Activated CD4-positive, alpha-beta memory T cell treated with anti-CD3 and anti-CD28 coated beads for 36 hours (primary cell): ENCODE data around the gene PCBP4. TPM values are rescaled to one million over a fixed set of nuclear protein-coding genes. Genes with fewer than 3 reads are reported as not detected.
"Not testable (repeated sequence)": the region's sequence is repeated elsewhere in the genome, so short reads cannot be mapped to it uniquely, and the experiment has no call there.

ENCODE experiments used
- CTCF ChIA-PET: fragments of 350-600 bp; sonication (Branson Sonifier 250); formaldehyde crosslinking; loops from one replicate; lab custom pipeline; 2021; ENCODE audit warnings: antibody characterized with exemption, inconsistent platforms; lab: Charles Lee
- POLR2A ChIA-PET: fragments of 350-600 bp; sonication (Branson Sonifier 250); formaldehyde crosslinking; loops from one replicate; lab custom pipeline; 2021; ENCODE audit warnings: antibody characterized with exemption; lab: Charles Lee
- DNase-seq: peaks from one replicate; pipeline ENCODE4 v3.0.0-alpha.2; 2020
- H3K27ac Mint-ChIP-seq: one replicate; pipeline ENCODE4 v1.8.0; 2021; ENCODE audit warnings: mixed read lengths
- H3K27me3 Mint-ChIP-seq: one replicate; pipeline ENCODE4 v1.8.0; 2021; ENCODE audit warnings: mixed read lengths
- H3K36me3 Mint-ChIP-seq: one replicate; pipeline ENCODE4 v1.8.0; 2021; ENCODE audit warnings: mixed read lengths
- H3K4me1 Mint-ChIP-seq: one replicate; pipeline ENCODE4 v1.8.0; 2021; ENCODE audit warnings: low read depth, mixed read lengths
- H3K4me3 Mint-ChIP-seq: one replicate; pipeline ENCODE4 v1.8.0; 2021; ENCODE audit warnings: mild to moderate bottlenecking, mixed read lengths
- H3K9me3 Mint-ChIP-seq: one replicate; pipeline ENCODE4 v1.8.0; 2021; ENCODE audit warnings: mixed read lengths
- intact Hi-C: fragments of 100-400 bp; cut with micrococcal nuclease; formaldehyde crosslinking; loops from one replicate; pipeline ENCODE4 v1.15.1; 2023
- total RNA-seq, 2 experiments: library from RNA; stranded (reverse); gene quantifications; one replicate each; pipeline ENCODE4 v1.2.3, GENCODE V29; 2021

PCBP4 gene
- total RNA-seq, 2 experiments from 2014 or later, result 17.3 to 19.3 TPM

DNA sequence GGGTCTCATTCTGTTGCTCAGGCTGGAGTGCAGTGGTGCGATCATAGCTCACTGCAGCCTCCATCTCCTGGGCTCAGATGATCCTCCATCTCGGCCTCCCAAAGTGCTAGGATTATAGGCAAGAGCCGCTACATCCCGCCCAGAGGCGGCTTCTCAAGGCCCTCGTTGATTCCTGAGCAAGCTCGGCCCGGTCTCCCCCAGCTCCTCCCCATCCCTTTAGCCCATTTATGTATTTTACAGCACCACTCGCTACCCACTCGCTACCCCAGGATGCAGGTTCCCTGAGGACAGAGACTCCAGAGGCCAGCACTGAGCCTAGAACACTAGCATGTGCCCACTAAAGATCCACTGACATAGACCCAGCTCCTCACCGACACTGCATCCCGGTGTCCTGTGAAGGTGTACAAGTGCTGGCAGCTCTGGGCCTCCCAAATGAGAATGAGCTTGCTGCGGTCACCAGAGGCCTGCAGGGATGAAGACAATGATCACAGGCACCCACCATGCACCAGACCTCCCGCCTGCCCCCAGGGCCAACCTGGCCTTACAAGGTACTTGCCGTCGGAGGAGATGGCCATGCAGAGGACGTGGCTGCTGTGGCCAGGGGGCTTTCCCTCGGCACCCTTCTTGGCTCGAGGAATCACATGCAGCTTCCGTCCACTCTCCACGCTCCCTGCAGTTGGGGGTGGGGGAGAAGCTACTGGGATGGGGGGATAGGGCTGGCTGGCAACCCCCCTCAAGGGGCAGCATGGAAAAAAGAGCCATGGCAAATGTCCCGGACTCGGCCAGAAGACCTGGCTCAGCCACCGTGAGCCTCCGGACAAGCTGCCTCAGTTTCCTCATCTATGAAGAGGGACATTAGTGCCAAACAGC lies 31.1 kb downstream of the PCBP4 start:
- no peaks in the 10 kb centered on the region for H3K9me3 Mint-ChIP-seq
- intact Hi-C loops, result no loop called here
- peaks cover 20% of the 10 kb centered on the region for H3K4me1 Mint-ChIP-seq
- H3K27me3 Mint-ChIP-seq, result no peaks in the 10 kb centered on the region
- peaks cover 37% of the 10 kb centered on the region for H3K36me3 Mint-ChIP-seq
- DNase-seq, result no peak
- POLR2A ChIA-PET, result no interaction called here
- no peak overlapping the region for H3K27ac Mint-ChIP-seq
- H3K4me3 Mint-ChIP-seq, result no peak overlapping the region
- CTCF ChIA-PET, result interaction anchor here (0.6 to 1.2 kb wide), 2 partner anchors 207 to 254 kb away, joined by 3 read pairs; no protein-coding TSS in a partner anchor

DNA sequence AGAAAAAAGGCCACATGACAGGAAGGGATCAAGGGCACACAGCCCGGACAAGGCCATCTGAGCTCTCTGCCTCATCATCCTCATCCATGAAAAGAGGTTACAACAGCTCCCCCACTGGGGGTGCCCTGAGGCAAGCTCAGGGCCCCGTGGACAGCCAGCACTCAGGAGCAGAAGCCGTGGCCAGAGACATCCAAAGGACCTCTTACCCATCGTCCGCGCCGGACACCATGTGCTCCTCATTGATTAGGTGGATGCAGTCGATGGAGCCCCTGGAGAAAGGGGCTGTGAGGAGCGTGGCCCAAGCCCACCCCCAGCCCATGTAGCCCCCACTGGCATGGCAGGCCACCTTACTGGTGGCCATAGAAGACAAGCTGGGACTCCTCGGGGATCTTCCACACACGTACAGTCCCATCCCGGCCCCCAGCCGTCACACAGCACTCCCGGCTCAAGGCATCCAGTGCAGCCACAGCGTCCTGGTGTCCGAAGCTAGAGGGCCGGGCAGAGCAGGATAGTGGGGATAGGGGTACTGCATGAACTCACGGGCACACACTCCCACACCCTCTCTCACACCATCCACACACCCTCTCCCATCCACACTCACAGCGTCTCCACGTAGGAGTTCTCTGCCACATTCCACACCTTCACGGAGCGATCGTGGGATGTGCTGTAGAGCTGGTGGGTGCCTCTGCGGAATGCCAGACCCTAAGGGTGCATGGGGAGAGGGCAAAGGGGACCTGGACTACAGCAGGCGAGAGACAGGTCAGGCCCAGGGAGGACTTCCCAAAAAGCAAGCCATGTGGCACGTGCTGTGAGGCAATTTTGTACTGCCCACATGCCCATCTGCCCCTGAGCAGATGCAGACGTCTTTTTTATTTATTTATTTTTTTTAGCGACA lies 32.0 kb downstream of the PCBP4 start:
- H3K9me3 Mint-ChIP-seq, result no peaks in the 10 kb centered on the region
- peaks cover 11% of the 10 kb centered on the region for H3K4me1 Mint-ChIP-seq
- no peaks in the 10 kb centered on the region for H3K27me3 Mint-ChIP-seq
- ChIA-PET POLR2A (interaction anchor here (0.6 kb wide), 1 partner anchor 48 kb away, joined by 5 read pairs; no protein-coding TSS in a partner anchor), CTCF (interaction anchor here (0.6 to 1.0 kb wide), 3 partner anchors 10 to 207 kb away, joined by 3 read pairs; no protein-coding TSS in a partner anchor)
- no peak overlapping the region for H3K27ac Mint-ChIP-seq
- DNase-seq, result no peak
- intact Hi-C loops, result no loop called here
- peaks cover 41% of the 10 kb centered on the region for H3K36me3 Mint-ChIP-seq
- H3K4me3 Mint-ChIP-seq, result no peak overlapping the region

DNA sequence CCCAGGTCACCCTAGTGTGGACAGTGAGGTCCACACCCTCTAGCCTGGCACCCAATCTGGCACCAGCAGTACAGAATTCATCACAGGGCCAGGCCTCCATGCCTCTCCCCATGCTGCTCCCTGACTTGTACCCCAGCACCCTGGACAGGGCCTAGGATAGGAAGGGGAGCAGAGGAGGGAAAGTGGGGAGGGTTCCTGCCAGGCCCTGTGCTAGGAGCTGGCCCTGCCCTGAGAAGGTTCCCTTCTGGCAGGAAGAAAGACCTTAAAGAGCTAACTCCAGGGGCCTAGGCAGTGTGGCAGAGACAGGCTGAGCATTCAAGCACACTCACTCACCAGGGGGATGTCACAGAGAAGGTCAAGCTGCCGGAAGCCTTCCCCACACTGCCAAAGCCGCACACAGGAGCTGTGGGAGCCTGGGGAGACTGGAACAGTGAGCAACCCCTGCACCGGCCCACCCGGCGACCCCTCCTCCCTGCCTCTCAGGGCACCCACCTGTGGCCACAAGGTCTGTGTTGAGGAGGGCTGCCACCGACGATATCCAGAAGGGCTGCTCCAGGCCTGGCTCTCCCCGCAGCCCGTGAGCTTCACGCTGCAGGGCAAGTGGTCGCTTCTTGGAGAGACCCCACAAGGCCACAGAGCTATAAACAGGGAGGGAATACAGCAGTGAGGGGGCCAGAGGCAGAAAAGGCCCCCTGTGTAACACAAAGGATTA lies 33.0 kb downstream of the PCBP4 start:
- POLR2A ChIA-PET, result no interaction called here
- intact Hi-C loops, result no loop called here
- no peaks in the 10 kb centered on the region for H3K27me3 Mint-ChIP-seq
- CTCF ChIA-PET, result interaction anchor here (1.0 to 1.8 kb wide), 2 partner anchors 7 to 11 kb away, joined by 3 to 7 read pairs; partner anchors contain the start of gene RRP9
- peaks cover 41% of the 10 kb centered on the region for H3K36me3 Mint-ChIP-seq
- no peak for DNase-seq
- H3K9me3 Mint-ChIP-seq, result no peaks in the 10 kb centered on the region
- H3K27ac Mint-ChIP-seq, result no peak overlapping the region
- no peak overlapping the region for H3K4me3 Mint-ChIP-seq
- H3K4me1 Mint-ChIP-seq, result peaks cover 4% of the 10 kb centered on the region

DNA sequence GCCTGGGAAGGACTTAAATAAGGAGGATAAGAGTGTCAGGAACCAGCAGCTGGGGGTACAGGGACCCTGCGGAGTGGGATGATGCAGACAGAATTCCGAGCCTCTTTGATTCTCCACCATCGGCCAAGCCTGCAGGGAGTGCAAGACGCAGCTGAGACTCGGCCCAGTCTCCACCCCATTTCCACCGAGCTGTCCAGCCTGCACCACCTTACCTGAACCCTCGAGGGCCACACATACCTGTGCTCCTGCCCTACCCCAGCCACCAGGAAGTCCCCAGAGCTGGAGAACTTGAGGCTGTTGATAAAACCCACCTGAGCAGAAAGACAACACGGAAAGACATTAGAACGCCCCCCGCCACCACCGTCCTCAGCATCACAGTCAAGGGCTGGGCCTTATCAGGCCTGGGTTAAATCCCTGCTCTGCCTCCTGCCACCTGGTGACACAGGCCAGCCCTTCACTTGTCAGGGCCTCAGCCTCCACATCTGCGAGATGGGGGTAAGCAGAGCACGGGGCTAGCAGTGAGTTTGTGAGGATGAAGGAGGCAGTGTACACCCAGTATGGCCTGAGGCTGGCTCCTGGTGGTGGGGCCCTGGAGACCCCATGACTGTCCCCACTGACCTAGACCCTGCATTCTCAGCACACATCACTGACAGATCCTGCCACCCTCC lies 33.6 kb downstream of the PCBP4 start:
- Mint-ChIP-seq H3K36me3 (peaks cover 41% of the 10 kb centered on the region), H3K4me3 (no peak overlapping the region), H3K9me3 (no peaks in the 10 kb centered on the region), H3K27me3 (no peaks in the 10 kb centered on the region), H3K27ac (no peak overlapping the region), H3K4me1 (no peaks in the 10 kb centered on the region)
- no peak for DNase-seq
- ChIA-PET POLR2A (interaction anchor here (1.6 kb wide), 1 partner anchor 8 kb away, joined by 3 read pairs; the partner anchor contains the start of genes PARP3 and RRP9), CTCF (interaction anchor here (1.8 kb wide), 1 partner anchor 8 kb away, joined by 7 read pairs; the partner anchor contains the start of gene RRP9)
- intact Hi-C loops, result no loop called here

DNA sequence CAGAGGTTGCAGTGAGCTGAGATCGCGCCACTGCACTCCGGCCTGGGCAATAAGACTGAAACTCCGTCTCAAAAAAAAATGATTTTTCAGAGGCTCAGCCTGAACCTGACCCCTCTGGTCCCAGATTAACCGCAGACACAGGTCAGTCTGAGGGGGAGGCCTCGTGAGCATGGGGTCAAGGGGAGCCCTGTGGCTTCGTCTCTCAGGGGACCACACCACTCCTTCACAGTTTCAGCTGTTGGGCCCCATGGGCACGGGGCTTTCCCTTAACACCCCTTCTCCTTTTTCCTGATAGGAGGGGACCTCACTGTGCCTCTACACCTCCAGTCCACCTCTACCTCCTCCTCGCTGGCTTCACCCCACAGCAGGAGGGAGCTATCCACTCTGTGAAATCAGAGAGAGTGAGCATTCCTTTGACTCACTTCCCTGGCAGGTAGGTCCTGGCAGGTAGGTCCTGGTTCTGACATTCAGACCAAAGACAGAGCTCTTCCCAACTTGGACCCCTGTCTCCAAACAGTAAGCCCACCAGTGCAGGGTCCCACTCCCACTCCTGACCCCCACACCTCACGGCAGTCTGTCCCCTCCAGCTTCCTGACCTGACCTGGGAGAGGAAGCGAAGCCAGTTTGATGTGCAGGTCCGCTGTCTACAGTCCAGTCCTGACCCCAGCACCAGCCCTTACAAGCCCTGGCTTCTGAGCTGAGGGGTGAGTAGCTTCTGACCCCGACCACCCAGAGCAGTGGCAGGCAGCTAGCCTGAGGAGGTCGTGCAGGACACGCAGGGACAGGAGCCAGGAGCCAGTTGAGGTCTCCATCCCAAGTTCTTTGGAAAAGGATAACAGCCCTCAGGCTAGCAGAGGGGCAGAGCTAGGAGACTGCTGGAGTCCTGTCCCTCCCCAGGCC lies 34.5 kb downstream of the PCBP4 start:
- DNase-seq, result no peak
- Mint-ChIP-seq H3K4me3 (no peak overlapping the region), H3K27me3 (no peaks in the 10 kb centered on the region), H3K4me1 (no peaks in the 10 kb centered on the region), H3K27ac (no peak overlapping the region), H3K9me3 (no peaks in the 10 kb centered on the region), H3K36me3 (peaks cover 34% of the 10 kb centered on the region)
- CTCF ChIA-PET, result interaction anchor here (1.8 kb wide), 1 partner anchor 9 kb away, joined by 7 read pairs; the partner anchor contains the start of gene RRP9
- intact Hi-C loops, result no loop called here
- POLR2A ChIA-PET, result interaction anchor here (1.6 kb wide), 1 partner anchor 9 kb away, joined by 3 read pairs; the partner anchor contains the start of genes PARP3 and RRP9

DNA sequence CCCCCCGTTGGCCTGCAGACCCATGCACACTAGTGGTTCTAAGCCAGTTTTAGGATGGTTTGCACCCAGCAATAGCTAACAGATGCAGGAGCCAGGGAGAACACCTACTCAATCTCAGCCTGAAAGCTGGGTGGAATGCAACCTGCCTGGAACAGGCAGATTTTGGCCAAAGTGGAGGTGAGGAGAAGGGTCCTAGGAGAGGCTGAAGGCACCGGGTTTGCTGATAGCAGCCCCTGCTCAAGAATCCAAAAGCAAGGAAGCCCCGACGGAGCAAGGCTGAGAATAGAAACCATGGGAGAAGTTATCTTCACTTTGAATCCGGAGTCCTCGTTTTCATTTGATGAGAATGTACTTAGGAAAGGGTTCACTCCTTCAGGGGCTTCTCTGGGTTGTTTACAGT lies 35.5 kb downstream of the PCBP4 start:
- no peak overlapping the region for H3K4me3 Mint-ChIP-seq
- no peak overlapping the region for H3K27ac Mint-ChIP-seq
- no peaks in the 10 kb centered on the region for H3K4me1 Mint-ChIP-seq
- ChIA-PET POLR2A (no interaction called here), CTCF (interaction anchor here (0.7 kb wide), 1 partner anchor 50 kb away, joined by 3 read pairs; no protein-coding TSS in a partner anchor)
- no peaks in the 10 kb centered on the region for H3K9me3 Mint-ChIP-seq
- intact Hi-C loops, result no loop called here
- H3K27me3 Mint-ChIP-seq, result no peaks in the 10 kb centered on the region
- H3K36me3 Mint-ChIP-seq, result peaks cover 26% of the 10 kb centered on the region
- no peak for DNase-seq

DNA sequence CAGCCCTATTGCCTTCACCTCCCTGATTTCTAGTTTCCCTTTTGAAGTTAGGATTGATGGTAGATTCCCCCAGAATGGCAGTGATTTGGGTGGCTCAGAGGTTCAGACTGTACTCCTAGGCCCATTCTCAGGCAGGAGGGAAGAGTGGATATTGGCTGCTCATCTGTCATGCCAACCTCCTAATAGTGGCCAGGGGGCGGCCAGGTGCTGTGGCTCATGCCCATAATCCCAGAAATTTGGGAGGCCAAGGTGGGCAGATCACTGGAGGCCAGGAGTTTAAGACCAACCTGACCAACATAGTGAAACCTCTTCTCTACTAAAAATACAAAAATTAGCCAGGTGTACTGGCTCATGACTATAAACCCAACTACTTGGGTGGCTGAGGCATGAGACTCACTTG lies 36.8 kb downstream of the PCBP4 start:
- ChIA-PET CTCF (no interaction called here), POLR2A (no interaction called here)
- no peaks in the 10 kb centered on the region for H3K27me3 Mint-ChIP-seq
- no peaks in the 10 kb centered on the region for H3K4me1 Mint-ChIP-seq
- peaks cover 25% of the 10 kb centered on the region for H3K36me3 Mint-ChIP-seq
- H3K4me3 Mint-ChIP-seq, result no peak overlapping the region
- no peaks in the 10 kb centered on the region for H3K9me3 Mint-ChIP-seq
- intact Hi-C loops, result no loop called here
- H3K27ac Mint-ChIP-seq, result no peak overlapping the region
- no peak for DNase-seq

DNA sequence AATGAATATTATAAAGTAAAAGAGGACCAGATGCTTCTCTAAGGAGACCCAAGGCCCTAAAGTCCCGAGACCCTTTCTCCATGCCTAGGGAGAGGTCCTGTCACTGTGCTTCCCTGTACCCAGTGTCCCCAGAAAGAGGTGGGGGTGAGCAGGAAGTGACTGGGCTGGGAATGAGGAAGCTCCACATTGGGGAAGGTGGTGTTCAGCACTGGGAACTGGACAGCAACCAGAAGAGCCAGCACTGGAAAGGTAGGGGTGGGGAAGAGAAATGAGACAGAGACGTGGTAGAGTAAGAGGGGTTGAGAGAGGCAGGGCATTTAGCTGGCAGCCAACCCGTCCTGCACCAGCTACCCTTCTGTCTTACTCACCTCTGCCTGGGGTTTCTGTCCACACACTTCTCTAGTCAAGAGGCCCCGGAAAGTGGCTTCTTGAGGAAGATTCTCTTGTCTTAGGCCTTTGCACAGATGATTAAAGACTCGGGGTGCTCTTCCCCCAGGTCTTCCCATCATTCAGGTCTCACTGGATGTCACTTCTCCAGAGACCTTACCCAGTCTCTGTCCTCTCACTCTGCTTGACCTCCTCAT lies 37.7 kb downstream of the PCBP4 start:
- Mint-ChIP-seq H3K36me3 (peaks cover 17% of the 10 kb centered on the region), H3K4me3 (no peak overlapping the region), H3K27me3 (no peaks in the 10 kb centered on the region), H3K27ac (no peak overlapping the region), H3K4me1 (no peaks in the 10 kb centered on the region), H3K9me3 (no peaks in the 10 kb centered on the region)
- ChIA-PET CTCF (no interaction called here), POLR2A (no interaction called here)
- intact Hi-C loops, result no loop called here
- no peak for DNase-seq

DNA sequence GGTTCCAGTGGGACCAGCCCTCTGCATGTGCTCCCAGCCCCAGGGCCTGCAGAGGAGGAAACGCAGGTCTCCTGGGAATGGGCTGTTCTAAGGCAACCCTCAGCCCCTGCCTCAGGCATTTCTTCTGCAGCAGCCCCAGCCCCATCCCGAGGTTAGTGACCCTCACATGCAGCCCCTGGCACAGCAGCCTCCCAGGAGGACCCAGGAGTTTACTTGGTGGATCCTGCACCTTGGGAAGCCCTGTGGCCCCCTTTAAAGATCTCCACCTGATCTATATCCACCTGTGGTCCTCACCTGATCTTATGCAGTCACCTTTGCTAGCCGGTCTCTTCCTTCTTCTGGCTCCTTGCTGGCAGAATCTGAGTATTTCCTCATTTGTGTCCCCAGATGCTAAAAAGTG lies 38.3 kb downstream of the PCBP4 start:
- POLR2A ChIA-PET, CTCF ChIA-PET, H3K27ac Mint-ChIP-seq, DNase-seq, intact Hi-C loops, H3K4me1 Mint-ChIP-seq, H3K9me3 Mint-ChIP-seq, H3K27me3 Mint-ChIP-seq, H3K4me3 Mint-ChIP-seq: not testable (repeated sequence)
- H3K36me3 Mint-ChIP-seq, result peaks cover 15% of the 10 kb centered on the region

DNA sequence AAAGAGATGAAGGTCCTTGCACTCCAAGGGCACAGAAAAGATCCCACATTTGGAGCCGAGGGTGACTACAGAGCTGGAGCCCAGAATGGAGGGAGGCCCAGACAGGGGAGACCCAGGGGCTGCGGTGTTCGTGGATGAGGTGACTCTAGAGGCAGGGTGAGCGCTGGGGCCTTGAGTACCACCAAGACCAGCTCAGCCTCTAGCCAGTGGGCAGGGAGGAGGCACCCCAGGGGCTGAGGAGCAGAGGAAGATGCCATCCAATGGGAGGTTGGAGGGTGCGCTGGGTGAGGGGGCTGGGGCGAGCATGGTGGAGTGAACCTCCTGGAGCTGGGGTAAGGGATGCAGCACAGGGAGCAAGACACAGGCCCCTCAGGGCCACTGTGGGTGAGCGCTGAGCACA lies 38.8 kb downstream of the PCBP4 start:
- Mint-ChIP-seq H3K4me1 (no peaks in the 10 kb centered on the region), H3K9me3 (no peaks in the 10 kb centered on the region), H3K27me3 (no peaks in the 10 kb centered on the region), H3K4me3 (no peak overlapping the region), H3K27ac (no peak overlapping the region), H3K36me3 (peaks cover 14% of the 10 kb centered on the region)
- POLR2A ChIA-PET, result no interaction called here
- intact Hi-C loops, result no loop called here
- CTCF ChIA-PET, result no interaction called here
- no peak for DNase-seq
